Endodermal cell (in vitro differentiated cells): Measurements from ENCODE around the gene ZFR2. TPM values are rescaled to one million over a fixed set of nuclear protein-coding genes. Genes with fewer than 3 reads are reported as not detected.

Source experiments
- DNase-seq: peaks from one replicate; pipeline ENCODE4 v3.0.0-alpha.2; 2017
- H3K27ac ChIP-seq: 2 replicates; pipeline ENCODE4 v1.5.1; 2013; ENCODE audit warnings: mild to moderate bottlenecking, low read depth, low read length, moderate library complexity
- H3K27me3 ChIP-seq: 2 replicates; pipeline ENCODE4 v1.6.1; 2013; ENCODE audit warnings: mild to moderate bottlenecking, low read length, moderate library complexity; ENCODE audit not compliant: insufficient read depth, control insufficient read depth, poor library complexity, severe bottlenecking
- H3K36me3 ChIP-seq: 2 replicates; pipeline ENCODE4 v1.7.0; 2013; ENCODE audit warnings: mild to moderate bottlenecking, low read length, moderate library complexity; ENCODE audit not compliant: control insufficient read depth, insufficient read depth
- H3K4me1 ChIP-seq: one replicate; pipeline ENCODE4 v1.7.0; 2013; ENCODE audit warnings: low read length; ENCODE audit not compliant: control insufficient read depth, insufficient read depth
- H3K4me3 ChIP-seq: 2 replicates; pipeline ENCODE4 v1.5.1; 2013; ENCODE audit warnings: mild to moderate bottlenecking, low read length, moderate library complexity
- H3K9ac ChIP-seq: 2 replicates; pipeline ENCODE4 v1.6.1; 2013; ENCODE audit warnings: mild to moderate bottlenecking, low read length, moderate library complexity; ENCODE audit not compliant: poor library complexity, severe bottlenecking; ENCODE audit errors: extremely low read depth
- H3K9me3 ChIP-seq: 2 replicates; pipeline ENCODE4 v1.6.1; 2013; ENCODE audit warnings: mild to moderate bottlenecking, low read length, moderate library complexity; ENCODE audit not compliant: control insufficient read depth
- H3K27ac Mint-ChIP-seq: 2 replicates; pipeline ENCODE4 v1.8.0; 2020; ENCODE audit warnings: mixed read lengths
- H3K27me3 Mint-ChIP-seq: 2 replicates; pipeline ENCODE4 v1.8.0; 2021; ENCODE audit warnings: mild to moderate bottlenecking, mixed read lengths; ENCODE audit not compliant: insufficient read depth
- H3K36me3 Mint-ChIP-seq: 2 replicates; pipeline ENCODE4 v1.8.0; 2020; ENCODE audit warnings: low read depth, mixed read lengths
- H3K4me1 Mint-ChIP-seq: 2 replicates; pipeline ENCODE4 v1.8.0; 2020; ENCODE audit warnings: mixed read lengths
- H3K4me3 Mint-ChIP-seq: 2 replicates; pipeline ENCODE4 v1.8.0; 2020; ENCODE audit warnings: mild to moderate bottlenecking, moderate library complexity, mixed read lengths
- H3K9me3 Mint-ChIP-seq: 2 replicates; pipeline ENCODE4 v1.8.0; 2020; ENCODE audit warnings: mild to moderate bottlenecking, mixed read lengths
- WGBS, 2 experiments: methylation state at CpG; one replicate each; pipeline versions ENCODE4 v1.1.5 to v1.1.7; 2013; ENCODE audit warnings: missing lambda C conversion rate in 2 of 2, mixed read lengths in 1 of 2; ENCODE audit not compliant: insufficient coverage in 1 of 2, insufficient read length in 1 of 2; 5-methylcytosine and 5-hydroxymethylcytosine counted together
- total RNA-seq, 2 donors: library from RNA; stranded (reverse); fragmentation: NEBNext Ultra II Directional in 1 of 2; extraction: Animal tissue kit (Norgen Biotek cat#: 25700) in 1 of 2; gene quantifications; 2 replicates in 1 of 2; 3 replicates in 1 of 2; pipeline ENCODE4 v1.2.1, GENCODE V29; 2021
- TF ChIP-seq, protein P1 (sequence below): fragments of 200-600 bp; sonication (generic); conservative IDR thresholded peaks from 2 replicates; pipeline ENCODE4 v1.5.0; 2021; ENCODE audit warnings: antibody characterized with exemption, mild to moderate bottlenecking

The ZFR2 gene
- total RNA-seq, 2 donors from 2014 or later = 16.4 to 24.6 TPM

DNA sequence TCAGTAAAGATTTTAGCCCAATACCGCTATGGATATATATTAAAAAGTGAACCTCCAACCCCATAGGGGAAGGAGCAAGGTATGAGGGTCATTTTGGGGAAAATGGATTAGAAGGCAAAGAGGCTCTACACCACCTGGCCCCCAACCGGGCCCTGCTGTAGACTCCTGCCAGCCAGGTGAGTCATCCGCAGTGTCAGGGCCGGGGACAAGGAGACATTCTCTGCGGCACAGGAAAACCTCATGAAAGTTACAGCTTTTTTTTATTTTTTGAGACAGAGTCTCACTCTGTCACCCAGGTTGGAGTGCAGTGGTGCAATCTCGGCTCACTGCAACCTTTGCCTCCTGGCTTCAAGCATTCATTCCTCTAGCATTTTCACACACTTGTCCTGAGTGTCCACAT is 32.0 kb downstream of the ZFR2 start:
- no peak for DNase-seq
- peaks cover 7% of the 10 kb centered on the region for H3K9me3 ChIP-seq
- H3K36me3 ChIP-seq = no peaks in the 10 kb centered on the region
- peaks cover 4% of the 10 kb centered on the region for H3K27me3 Mint-ChIP-seq
- H3K4me3 Mint-ChIP-seq = no peak overlapping the region
- TF ChIP-seq, protein P1, sequence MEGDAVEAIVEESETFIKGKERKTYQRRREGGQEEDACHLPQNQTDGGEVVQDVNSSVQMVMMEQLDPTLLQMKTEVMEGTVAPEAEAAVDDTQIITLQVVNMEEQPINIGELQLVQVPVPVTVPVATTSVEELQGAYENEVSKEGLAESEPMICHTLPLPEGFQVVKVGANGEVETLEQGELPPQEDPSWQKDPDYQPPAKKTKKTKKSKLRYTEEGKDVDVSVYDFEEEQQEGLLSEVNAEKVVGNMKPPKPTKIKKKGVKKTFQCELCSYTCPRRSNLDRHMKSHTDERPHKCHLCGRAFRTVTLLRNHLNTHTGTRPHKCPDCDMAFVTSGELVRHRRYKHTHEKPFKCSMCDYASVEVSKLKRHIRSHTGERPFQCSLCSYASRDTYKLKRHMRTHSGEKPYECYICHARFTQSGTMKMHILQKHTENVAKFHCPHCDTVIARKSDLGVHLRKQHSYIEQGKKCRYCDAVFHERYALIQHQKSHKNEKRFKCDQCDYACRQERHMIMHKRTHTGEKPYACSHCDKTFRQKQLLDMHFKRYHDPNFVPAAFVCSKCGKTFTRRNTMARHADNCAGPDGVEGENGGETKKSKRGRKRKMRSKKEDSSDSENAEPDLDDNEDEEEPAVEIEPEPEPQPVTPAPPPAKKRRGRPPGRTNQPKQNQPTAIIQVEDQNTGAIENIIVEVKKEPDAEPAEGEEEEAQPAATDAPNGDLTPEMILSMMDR = no peak
- H3K4me1 ChIP-seq = no peaks in the 10 kb centered on the region
- 74 to 81% methylated on average over 5 to 6 of the region's 6 CpGs for WGBS, 2 experiments
- H3K4me1 Mint-ChIP-seq = no peaks in the 10 kb centered on the region
- H3K36me3 Mint-ChIP-seq = no peaks in the 10 kb centered on the region
- H3K9ac ChIP-seq = no peak overlapping the region
- peaks cover 17% of the 10 kb centered on the region for H3K9me3 Mint-ChIP-seq
- H3K4me3 ChIP-seq = no peak overlapping the region
- H3K27ac ChIP-seq = no peak overlapping the region
- no peak overlapping the region for H3K27ac Mint-ChIP-seq
- no peaks in the 10 kb centered on the region for H3K27me3 ChIP-seq

DNA sequence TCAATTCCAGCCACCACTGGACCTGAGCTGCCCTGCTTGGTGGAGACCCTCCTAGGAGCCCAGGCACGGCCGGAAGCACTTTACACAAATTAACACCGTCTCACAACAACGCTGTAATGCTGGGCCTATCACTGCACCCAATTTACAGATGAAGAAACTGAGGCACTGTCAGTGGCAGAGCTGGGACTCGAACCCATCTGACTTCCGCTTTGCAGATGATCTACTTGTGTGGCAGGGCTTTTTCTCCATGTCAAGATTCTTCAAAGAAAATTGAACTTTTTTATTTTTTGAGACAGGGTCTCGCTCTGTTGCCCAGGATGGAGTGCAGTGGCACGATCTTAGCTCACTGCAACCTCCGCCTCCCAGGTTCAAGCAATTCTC is 33.8 kb downstream of the ZFR2 start:
- Mint-ChIP-seq H3K27ac (no peak overlapping the region), H3K4me3 (no peak overlapping the region)
- no peak overlapping the region for H3K27ac ChIP-seq

DNA sequence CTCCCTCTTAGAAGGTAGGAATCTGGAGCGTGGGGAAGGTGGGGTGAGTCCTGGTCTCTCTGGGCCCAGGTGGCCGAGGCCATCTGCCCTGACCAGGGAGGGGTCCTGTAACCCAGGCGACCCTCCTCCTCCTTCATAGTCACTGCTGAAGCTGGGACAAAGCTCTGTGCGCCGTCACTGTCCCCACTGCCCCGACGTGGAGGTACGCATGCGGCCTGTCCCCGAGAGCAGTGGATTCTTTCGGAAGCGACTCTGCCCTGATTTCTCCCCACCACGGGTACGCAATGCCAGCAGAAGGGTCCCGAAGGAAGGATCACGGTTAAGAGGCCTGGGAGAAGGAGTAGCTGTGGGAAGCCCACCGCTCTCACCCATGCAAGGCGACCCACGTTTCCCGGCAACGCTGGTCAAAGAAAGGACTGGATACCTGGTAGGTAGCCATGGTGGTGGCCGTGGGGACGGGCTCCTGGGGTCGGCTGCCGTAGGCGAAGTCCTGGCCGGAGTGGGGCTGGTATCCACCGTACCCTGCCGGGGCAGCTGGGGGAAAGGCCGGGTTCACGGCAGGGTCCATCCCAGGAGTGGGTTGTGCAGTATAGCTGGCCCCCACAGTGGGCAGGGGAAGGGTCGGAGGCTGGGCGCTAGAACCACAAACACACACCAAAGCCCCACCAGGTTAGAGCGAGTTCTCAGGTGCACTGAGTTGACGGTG is 34.3 kb downstream of the ZFR2 start:
- Mint-ChIP-seq H3K4me1 (no peaks in the 10 kb centered on the region), H3K27ac (no peak overlapping the region), H3K9me3 (peaks cover 17% of the 10 kb centered on the region), H3K27me3 (peaks cover 4% of the 10 kb centered on the region), H3K36me3 (no peaks in the 10 kb centered on the region), H3K4me3 (no peak overlapping the region)
- Histone ChIP-seq H3K9ac (no peak overlapping the region), H3K4me3 (no peak overlapping the region), H3K27me3 (no peaks in the 10 kb centered on the region), H3K36me3 (no peaks in the 10 kb centered on the region), H3K27ac (peak overlapping the region; percentile 4), H3K4me1 (no peaks in the 10 kb centered on the region), H3K9me3 (peaks cover 7% of the 10 kb centered on the region)
- WGBS, 2 experiments = 91 to 94% methylated on average over 29 to 35 of the region's 35 CpGs
- TF ChIP-seq, protein P1 = no peak
- no peak for DNase-seq

More for the DNA sequence above, 33.8 kb downstream of the ZFR2 start:
- Histone ChIP-seq H3K36me3 (no peaks in the 10 kb centered on the region), H3K4me1 (no peaks in the 10 kb centered on the region), H3K4me3 (no peak overlapping the region), H3K9ac (no peak overlapping the region), H3K9me3 (peaks cover 7% of the 10 kb centered on the region), H3K27me3 (no peaks in the 10 kb centered on the region)
- TF ChIP-seq, protein P1 = no peak
- Mint-ChIP-seq H3K36me3 (no peaks in the 10 kb centered on the region), H3K9me3 (peaks cover 17% of the 10 kb centered on the region), H3K4me1 (no peaks in the 10 kb centered on the region), H3K27me3 (peaks cover 4% of the 10 kb centered on the region)
- DNase-seq = no peak
- WGBS, 2 experiments = 93 to 95% methylated on average over 5 to 9 of the region's 9 CpGs
